Right ventricle myocardium superior (tissue), 1 donor: ENCODE results near the gene CTNND2. TPM values are rescaled to one million over a fixed set of nuclear protein-coding genes. Genes with fewer than 3 reads are reported as not detected.

Source experiments
- ATAC-seq: fragments of 200-7000 bp; cut with Tn5 transposase; one replicate; pipeline ENCODE4 v1.9.1; 2020; ENCODE audit warnings: mild to moderate bottlenecking; ENCODE audit not compliant: poor library complexity
- DNase-seq: peaks from one replicate; pipeline ENCODE4 v3.0.0-alpha.2; 2020
- intact Hi-C: fragments of 100-400 bp; cut with DNase I; formaldehyde crosslinking; loops from one replicate; pipeline ENCODE4 v1.11.2; 2022
- total RNA-seq: library from RNA; stranded (reverse); fragmentation: NEBNext Ultra II Directional; extraction: Animal tissue kit (Norgen Biotek cat#: 25700); gene quantifications from one replicate; pipeline ENCODE4 v1.2.1, GENCODE V29; 2021
- donor health status: DM: no; HTN: yes; CAD: no; lungs with severe emphysema.

The CTNND2 gene
- total RNA-seq, 1 donor from 2014 or later, result 1.7 TPM

- DNase-seq (no peak), ATAC-seq (no peak)
- intact Hi-C loops, result no loop called here
Measured at GRCh38 chr5:11792621-11793020, 111.6 kb downstream of the CTNND2 start.

GRCh38 chr5:11791792-11792191 lies 112.5 kb downstream of the CTNND2 start:
- DNase-seq, result no peak
- ATAC-seq, result no peak
- intact Hi-C loops, result no loop called here

GRCh38 chr5:11790201-11790600 lies 114.0 kb downstream of the CTNND2 start:
- DNase-seq, result no peak
- no peak for ATAC-seq
- intact Hi-C loops, result no loop called here

GRCh38 chr5:11785771-11786352 lies 118.4 kb downstream of the CTNND2 start:
- no peak for ATAC-seq
- no peak for DNase-seq
- intact Hi-C loops, result no loop called here

- intact Hi-C loops, result no loop called here
Measured at GRCh38 chr5:11780641-11781345, 123.5 kb downstream of the CTNND2 start.

GRCh38 chr5:11777096-11777495 lies 127.2 kb downstream of the CTNND2 start:
- no peak for DNase-seq
- intact Hi-C loops, result no loop called here
- ATAC-seq, result no peak

More at GRCh38 chr5:11780641-11781345, 123.5 kb downstream of the CTNND2 start:
- no peak for ATAC-seq
- DNase-seq, result no peak

- ATAC-seq (no peak), DNase-seq (no peak)
- intact Hi-C loops, result no loop called here
Measured at GRCh38 chr5:11770310-11770709, 133.9 kb downstream of the CTNND2 start.

GRCh38 chr5:11760934-11761603 lies 143.2 kb downstream of the CTNND2 start:
- DNase-seq, result no peak
- intact Hi-C loops, result no loop called here
- ATAC-seq, result no peak

- ATAC-seq (no peak), DNase-seq (no peak)
- intact Hi-C loops, result no loop called here
Measured at GRCh38 chr5:11758321-11758720, 145.9 kb downstream of the CTNND2 start.

- no peak for DNase-seq
- intact Hi-C loops, result no loop called here
- no peak for ATAC-seq
Measured at GRCh38 chr5:11757661-11758060, 146.6 kb downstream of the CTNND2 start.

- ATAC-seq (no peak), DNase-seq (no peak)
- intact Hi-C loops, result no loop called here
Measured at GRCh38 chr5:11737010-11737409, 167.2 kb downstream of the CTNND2 start.

- no peak for ATAC-seq
- no peak for DNase-seq
- intact Hi-C loops, result no loop called here
Measured at GRCh38 chr5:11734369-11734768, 169.9 kb downstream of the CTNND2 start.

GRCh38 chr5:11733840-11734192 lies 170.4 kb downstream of the CTNND2 start:
- intact Hi-C loops, result no loop called here
- DNase-seq (no peak), ATAC-seq (no peak)

GRCh38 chr5:11733185-11733839 lies 170.9 kb downstream of the CTNND2 start:
- intact Hi-C loops, result no loop called here
- ATAC-seq, result no peak
- no peak for DNase-seq

GRCh38 chr5:11724940-11725339 lies 179.3 kb downstream of the CTNND2 start:
- DNase-seq (no peak), ATAC-seq (no peak)
- intact Hi-C loops, result no loop called here

GRCh38 chr5:11719888-11720481 lies 184.3 kb downstream of the CTNND2 start:
- ATAC-seq (peak; percentile 58), DNase-seq (peak; percentile 42)
- intact Hi-C loops, result loop anchor here (10.0 kb wide), 1 partner anchor 455 kb away; no protein-coding TSS in a partner anchor

- intact Hi-C loops, result loop anchor here (10.0 kb wide), 1 partner anchor 451 kb away; no protein-coding TSS in a partner anchor
- ATAC-seq (no peak), DNase-seq (no peak)
Measured at GRCh38 chr5:11715461-11716196, 188.6 kb downstream of the CTNND2 start.

- no peak for DNase-seq
- ATAC-seq, result no peak
- intact Hi-C loops, result loop anchor here (10.0 kb wide), 1 partner anchor 447 kb away; no protein-coding TSS in a partner anchor
Measured at GRCh38 chr5:11711932-11712331, 192.3 kb downstream of the CTNND2 start.
